K562 (cell line): ENCODE results near the gene CPZ. TPM values are rescaled to one million over a fixed set of nuclear protein-coding genes. Genes with fewer than 3 reads are reported as not detected.

ENCODE experiments used
- ATAC-seq: fragments of 200-7000 bp; cut with Tn5 transposase; 3 replicates; pipeline ENCODE4 v1.9.1; 2020; ENCODE audit warnings: moderate library complexity
- BruUV-seq: library from RNA; stranded (reverse); fragments of 400-500 nt; replicated peaks from 2 replicates; lab custom pipeline; 2021; lab: Mats Ljungman, UMichigan
- CTCF ChIA-PET: fragments of 300-600 bp; formaldehyde crosslinking; extraction: SDS; loops from one replicate; lab custom pipeline; 2021; ENCODE audit warnings: low intra/inter-chr PET ratio; lab: Yijun Ruan, JAX
- POLR2A ChIA-PET: fragments of 300-600, 350-650 bp; sonication (Branson Sonifier 250); formaldehyde crosslinking; extraction: SDS; loops from one replicate; lab custom pipeline; 2021; ENCODE audit warnings: antibody characterized with exemption, inconsistent platforms; lab: Yijun Ruan, JAX
- DNase-seq, 4 experiments: peaks; one replicate each; pipeline versions ENCODE4 v3.0.0 to v3.0.0-alpha.2; 2011 to 2018; ENCODE audit warnings: low spot score in 3 of 4, mixed read lengths in 3 of 4; ENCODE audit errors: extremely low read depth in 1 of 4
- FAIRE-seq: peaks from 2 replicates; lab custom pipeline; 2011; peaks lifted over from hg19 to GRCh38; lab: Jason Lieb, UNC
- H2AFZ ChIP-seq: 2 replicates; pipeline ENCODE4 v1.6.0; 2011; ENCODE audit warnings: low read depth, low read length, control low read depth, inconsistent platforms
- H3K27ac ChIP-seq: fragments of 200-600 bp; 3 replicates; pipeline ENCODE4 v1.8.0; 2011; ENCODE audit warnings: low read depth, mild to moderate bottlenecking, control low read depth, inconsistent platforms, low read length, moderate library complexity, mixed read lengths; ENCODE audit errors: extremely low read depth
- H3K27me3 ChIP-seq, 2 experiments: fragments of 300-600 bp in 1 of 2; 2 replicates in 1 of 2; 3 replicates in 1 of 2; pipeline versions ENCODE4 v1.6.0 to v1.8.0; 2011; ENCODE audit warnings: inconsistent platforms in 2 of 2, low read length in 2 of 2, mild to moderate bottlenecking in 1 of 2, mixed read lengths in 1 of 2, moderate library complexity in 1 of 2; ENCODE audit not compliant: control insufficient read depth in 2 of 2, insufficient read depth in 2 of 2
- H3K36me3 ChIP-seq: fragments of 300-600 bp; 3 replicates; pipeline ENCODE4 v1.8.0; 2011; ENCODE audit warnings: mild to moderate bottlenecking, low read length, inconsistent platforms; ENCODE audit not compliant: control insufficient read depth, insufficient read depth
- H3K4me1 ChIP-seq, 2 experiments: fragments of 200-600 bp in 1 of 2; replicated peaks in 1 of 2; 2 replicates in 1 of 2; 3 replicates in 1 of 2; pipeline versions ENCODE4 v1.5.1 to v1.8.0; 2011; ENCODE audit warnings: inconsistent platforms in 2 of 2, low read length in 2 of 2, mild to moderate bottlenecking in 1 of 2, mixed read lengths in 1 of 2, moderate library complexity in 1 of 2; ENCODE audit not compliant: control insufficient read depth in 2 of 2, insufficient read depth in 2 of 2
- H3K4me2 ChIP-seq: 2 replicates; pipeline ENCODE4 v1.6.1; 2011; ENCODE audit warnings: low read length, control low read depth, inconsistent platforms, mixed read lengths; ENCODE audit not compliant: insufficient read depth
- H3K4me3 ChIP-seq: fragments of 200-600 bp; sonication (generic), shearing (Covaris generic); 2 replicates; pipeline ENCODE4 v1.5.1; 2016; ENCODE audit warnings: control low read depth, inconsistent platforms
- H3K79me2 ChIP-seq: fragments of 200-600 bp; 3 replicates; pipeline ENCODE4 v1.8.0; 2011; ENCODE audit warnings: low read length, inconsistent platforms; ENCODE audit not compliant: control insufficient read depth, insufficient read depth
- H3K9ac ChIP-seq, 2 experiments: 2 replicates each; pipeline versions ENCODE4 v1.6.0 to v1.6.1; 2011; ENCODE audit warnings: low read depth in 2 of 2, low read length in 2 of 2, control low read depth in 1 of 2, inconsistent platforms in 1 of 2, mild to moderate bottlenecking in 1 of 2, mixed read lengths in 1 of 2; ENCODE audit not compliant: insufficient read depth in 1 of 2
- H3K9me1 ChIP-seq: one replicate; pipeline ENCODE4 v1.6.0; 2011; ENCODE audit warnings: inconsistent platforms, mild to moderate bottlenecking, low read length, moderate library complexity; ENCODE audit not compliant: control insufficient read depth, insufficient read depth
- H3K9me3 ChIP-seq: replicated peaks from 2 replicates; pipeline ENCODE4 v1.5.1; 2011; ENCODE audit warnings: low read depth, low read length, inconsistent platforms; ENCODE audit not compliant: control insufficient read depth, insufficient read depth
- H4K20me1 ChIP-seq: replicated peaks from 2 replicates; pipeline ENCODE4 v1.6.1; 2011; ENCODE audit warnings: low read length, inconsistent platforms, mixed read lengths; ENCODE audit not compliant: control insufficient read depth, insufficient read depth
- CBX3 ChIP-seq, 2 experiments: IDR thresholded peaks; 1 replicate in 1 of 2; 2 replicates in 1 of 2; pipeline ENCODE4 v1.6.1; 2012; ENCODE audit warnings: inconsistent platforms in 2 of 2, low read length in 2 of 2, borderline replicate concordance in 1 of 2, control low read depth in 1 of 2
- KAT7 ChIP-seq: sonication (generic); formaldehyde crosslinking; IDR thresholded peaks from 2 replicates; pipeline ENCODE4 v1.8.0; 2022; ENCODE audit warnings: missing genetic modification reagents, mild to moderate bottlenecking, borderline replicate concordance
- NR0B1 ChIP-seq: fragments of 450-650 bp; IDR thresholded peaks from one replicate; pipeline ENCODE4 v1.6.1; 2018; ENCODE audit warnings: mild to moderate bottlenecking, moderate library complexity; ENCODE audit not compliant: partially characterized antibody
- NR3C1 ChIP-seq: sonication (generic); formaldehyde crosslinking; IDR thresholded peaks from 2 replicates; pipeline ENCODE4 v1.8.1; 2022; ENCODE audit warnings: missing genetic modification reagents
- SIRT6 ChIP-seq: IDR thresholded peaks from one replicate; pipeline ENCODE4 v1.6.1; 2012; ENCODE audit warnings: low read depth, mild to moderate bottlenecking, control low read depth, inconsistent platforms, low read length, moderate library complexity
- ZEB2 ChIP-seq: fragments of 450-650 bp; IDR thresholded peaks from 2 replicates; pipeline ENCODE4 v1.6.1; 2016
- WGBS: fragments of 100-300 bp; shearing (Covaris generic); methylation state at CpG from one replicate; pipeline ENCODE4 v1.1.6; 2016; ENCODE audit warnings: low coverage, mixed read lengths; ENCODE audit not compliant: insufficient coverage; ENCODE audit errors: missing lambda C conversion rate; 5-methylcytosine and 5-hydroxymethylcytosine counted together
- in situ Hi-C: fragments of 300-500 bp; cut with MboI; formaldehyde crosslinking; loops from 4 replicates; pipeline ENCODE4 v1.15.0; 2018; ENCODE audit warnings: inconsistent platforms, mixed read lengths
- intact Hi-C: fragments of 100-400 bp; cut with micrococcal nuclease; formaldehyde crosslinking; loops from 2 replicates; pipeline ENCODE4 v1.14.2; 2022
- polyA plus RNA-seq, 8 experiments: library from polyadenylated mRNA; depleted of rRNA in 4 of 8; stranded (reverse) in 5 of 8; unstranded in 3 of 8; fragments of >200 nt; fragmentation: Nextera tagmentation in 2 of 8; fragmentation: Illumina TruSeq in 1 of 8; extraction: Ambion mirVana in 2 of 8; extraction: Trizol in 1 of 8; gene quantifications; 2 replicates each; pipeline versions ENCODE4 v1.2.1 to v1.2.3, GENCODE V29; 2011 to 2014; ENCODE audit warnings: inconsistent platforms in 1 of 8, missing spikeins in 1 of 8
- total RNA-seq, 7 experiments: library from RNA; depleted of rRNA in 6 of 7; stranded (reverse); fragments of >200 nt in 6 of 7; fragmentation: Illumina TruSeq in 2 of 7; extraction: Trizol in 2 of 7; gene quantifications; 2 replicates each; pipeline versions ENCODE4 v1.2.1 to v1.2.3, GENCODE V29; 2011 to 2021; ENCODE audit warnings: low replicate concordance in 1 of 7

CPZ gene
- total and polyA plus RNA-seq, 9 of the 15 experiments (the other 6 are each of a cell fraction or from before 2014, with no cell fraction given): 0.06 to 2.2 (median 1.2) TPM; not detected in 1

- H3K79me2 ChIP-seq: no peaks in the 10 kb centered on the region
- no peak for TF ChIP-seq CBX3 (IDR thresholded peaks at IDR 0.05; ENCODE audit: borderline replicate concordance in 1 of 2, low read length in 2 of 2)
- no peak for TF ChIP-seq NR3C1 (CRISPR knock-in tag)
- TF ChIP-seq SIRT6: no peak
- TF ChIP-seq KAT7: no peak
- TF ChIP-seq ZEB2: no peak
- no peak for TF ChIP-seq NR0B1
- FAIRE-seq (no peak), ATAC-seq (no peak), DNase-seq (no peak)
- ChIA-PET POLR2A (no interaction called here), CTCF (no interaction called here)
- no TSS peak for BruUV-seq
- H3K27ac ChIP-seq: no peak overlapping the region
- H3K4me2 ChIP-seq: no peak overlapping the region
- H3K36me3 ChIP-seq: no peaks in the 10 kb centered on the region
- no peaks in the 10 kb centered on the region; the same call in 1 of the 2 replicates for H4K20me1 ChIP-seq
- no peaks in the 10 kb centered on the region for H3K9me3 ChIP-seq
- H2AFZ ChIP-seq: no peak overlapping the region
- 1% methylated on average over 16 of the region's 16 CpGs for WGBS
- no peak overlapping the region for H3K9ac ChIP-seq
- intact Hi-C loops: no loop called here
- peaks cover 30 to 97% of the 10 kb centered on the region in 2 experiments for H3K27me3 ChIP-seq
- H3K4me3 ChIP-seq: no peak overlapping the region
- H3K9me1 ChIP-seq: no peaks in the 10 kb centered on the region
- in situ Hi-C loops: no loop called here
- H3K4me1 ChIP-seq: no peaks in the 10 kb centered on the region
Measured at GRCh38 chr4:8645753-8646124, 53.2 kb downstream of the CPZ start.
